Measurements from ENCODE around the gene FCN1.

FCN1 gene

DNA sequence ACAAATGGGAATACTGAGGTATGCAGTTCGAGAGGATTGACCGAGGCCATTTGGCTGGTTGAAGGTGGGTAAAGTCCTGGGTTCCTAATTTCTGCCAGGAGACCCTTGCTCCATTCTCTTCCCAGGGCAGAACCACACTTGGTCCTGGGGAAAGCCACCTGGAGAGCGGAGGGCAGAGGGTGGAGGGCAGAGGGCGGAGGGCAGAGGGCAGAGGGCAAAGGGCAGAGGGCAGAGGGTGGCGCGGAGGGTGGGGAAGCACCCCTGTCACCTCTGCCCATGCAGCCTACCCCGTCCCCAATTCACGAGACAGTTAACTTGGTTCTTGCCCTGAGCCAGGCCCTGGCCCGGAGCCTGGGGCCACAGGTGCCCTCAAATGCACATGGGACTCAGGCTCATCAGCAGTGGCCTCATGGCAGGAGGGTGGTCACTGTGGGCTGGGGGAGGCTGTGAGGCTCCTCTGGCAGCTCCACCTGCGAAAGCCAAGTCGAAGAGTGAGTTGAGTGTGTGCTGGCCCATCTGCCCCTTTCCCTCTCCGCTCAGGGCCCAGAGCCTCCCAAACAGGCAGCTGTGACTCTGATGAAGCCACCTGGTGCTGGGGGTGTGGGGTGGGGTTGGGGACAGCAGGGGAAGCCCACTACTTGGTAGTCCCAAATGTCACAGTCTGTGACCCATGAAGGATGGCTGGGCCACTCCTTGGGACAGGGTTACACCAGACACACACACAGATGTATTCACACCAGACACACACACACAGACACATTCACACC lies 28.0 kb upstream of the FCN1 start:
- POLR2A ChIA-PET: no interaction called here
- DNase-seq (ENCODE audit: extremely low spot score): no peak
- CTCF ChIA-PET: no interaction called here
- TF ChIP-seq, protein P1, sequence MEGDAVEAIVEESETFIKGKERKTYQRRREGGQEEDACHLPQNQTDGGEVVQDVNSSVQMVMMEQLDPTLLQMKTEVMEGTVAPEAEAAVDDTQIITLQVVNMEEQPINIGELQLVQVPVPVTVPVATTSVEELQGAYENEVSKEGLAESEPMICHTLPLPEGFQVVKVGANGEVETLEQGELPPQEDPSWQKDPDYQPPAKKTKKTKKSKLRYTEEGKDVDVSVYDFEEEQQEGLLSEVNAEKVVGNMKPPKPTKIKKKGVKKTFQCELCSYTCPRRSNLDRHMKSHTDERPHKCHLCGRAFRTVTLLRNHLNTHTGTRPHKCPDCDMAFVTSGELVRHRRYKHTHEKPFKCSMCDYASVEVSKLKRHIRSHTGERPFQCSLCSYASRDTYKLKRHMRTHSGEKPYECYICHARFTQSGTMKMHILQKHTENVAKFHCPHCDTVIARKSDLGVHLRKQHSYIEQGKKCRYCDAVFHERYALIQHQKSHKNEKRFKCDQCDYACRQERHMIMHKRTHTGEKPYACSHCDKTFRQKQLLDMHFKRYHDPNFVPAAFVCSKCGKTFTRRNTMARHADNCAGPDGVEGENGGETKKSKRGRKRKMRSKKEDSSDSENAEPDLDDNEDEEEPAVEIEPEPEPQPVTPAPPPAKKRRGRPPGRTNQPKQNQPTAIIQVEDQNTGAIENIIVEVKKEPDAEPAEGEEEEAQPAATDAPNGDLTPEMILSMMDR (IDR thresholded peaks at IDR 0.05; ENCODE audit: control extremely low read depth, extremely low read depth, low read depth, missing control alignments): no peak

DNA sequence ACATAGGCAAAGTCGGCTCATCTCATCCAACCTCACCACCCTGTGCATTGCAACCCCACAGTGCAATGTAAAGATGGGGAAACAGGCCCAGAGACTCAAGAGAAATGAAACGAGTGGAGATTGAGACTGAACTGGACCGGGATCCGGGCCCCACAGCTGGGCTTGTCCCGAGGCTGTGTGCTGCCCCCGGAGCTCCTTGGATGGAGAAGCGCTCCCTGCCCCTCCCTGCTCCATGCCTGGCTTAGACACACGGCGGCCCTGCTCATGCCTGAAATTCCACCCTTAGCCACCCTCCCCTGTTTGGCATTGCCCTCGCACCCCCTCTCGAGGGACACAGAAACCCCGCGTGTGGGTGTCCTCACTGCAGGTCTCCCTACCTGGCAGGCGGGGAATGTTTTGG lies 27.2 kb upstream of the FCN1 start:
- CTCF ChIA-PET: no interaction called here
- TF ChIP-seq, protein P1 (IDR thresholded peaks at IDR 0.05; ENCODE audit: control extremely low read depth, extremely low read depth, low read depth, missing control alignments): no peak
- POLR2A ChIA-PET: no interaction called here
- DNase-seq (ENCODE audit: extremely low spot score): no peak

DNA sequence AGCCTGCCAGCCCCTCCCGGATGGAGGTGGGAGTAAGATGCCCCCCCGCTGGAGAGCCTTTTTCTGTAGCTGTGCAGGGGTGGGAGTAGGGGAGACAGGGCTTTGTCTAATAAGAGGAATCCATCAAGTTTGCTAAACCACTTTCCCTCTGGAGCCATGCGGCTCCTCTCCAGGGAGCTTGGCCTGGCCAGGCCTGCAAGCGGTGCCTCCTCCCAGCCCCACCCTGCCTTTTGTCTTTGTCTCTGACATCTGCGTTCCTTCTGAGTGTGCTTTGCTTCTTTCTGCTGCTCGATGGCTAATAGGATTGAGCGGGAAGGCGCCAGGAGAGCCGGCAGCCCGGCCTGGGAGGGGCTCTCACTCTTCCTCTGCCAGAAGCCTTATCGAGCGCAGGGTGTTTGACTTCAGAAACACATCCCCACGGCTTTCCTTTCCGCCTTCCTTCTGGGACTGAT lies 26.7 kb upstream of the FCN1 start:
- ChIA-PET CTCF (no interaction called here), POLR2A (no interaction called here)
- no peak for DNase-seq (ENCODE audit: extremely low spot score)
- TF ChIP-seq, protein P1 (IDR thresholded peaks at IDR 0.05; ENCODE audit: control extremely low read depth, extremely low read depth, low read depth, missing control alignments): no peak

DNA sequence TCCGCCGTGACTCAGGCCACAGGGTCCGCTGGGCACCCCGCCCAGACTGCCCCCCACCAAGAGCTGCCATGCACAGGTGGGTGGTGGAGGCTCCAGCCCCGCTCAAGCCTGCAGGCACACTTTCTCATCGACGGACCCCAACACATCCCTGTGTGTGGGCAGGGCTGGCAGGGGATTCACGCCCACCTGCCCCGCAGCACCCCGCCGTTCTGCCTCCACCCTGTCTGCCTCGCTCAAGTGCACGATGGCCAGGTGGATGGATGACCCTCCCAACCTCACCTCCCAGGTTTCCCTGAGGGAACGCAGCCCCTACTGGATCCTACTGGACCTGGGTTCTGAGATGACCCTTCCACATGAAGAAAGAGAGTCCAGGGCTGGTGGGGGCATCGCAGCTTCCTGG lies 26.1 kb upstream of the FCN1 start:
- ChIA-PET CTCF (no interaction called here), POLR2A (no interaction called here)
- DNase-seq (ENCODE audit: extremely low spot score): no peak
- TF ChIP-seq, protein P1 (IDR thresholded peaks at IDR 0.05; ENCODE audit: control extremely low read depth, extremely low read depth, low read depth, missing control alignments): no peak

DNA sequence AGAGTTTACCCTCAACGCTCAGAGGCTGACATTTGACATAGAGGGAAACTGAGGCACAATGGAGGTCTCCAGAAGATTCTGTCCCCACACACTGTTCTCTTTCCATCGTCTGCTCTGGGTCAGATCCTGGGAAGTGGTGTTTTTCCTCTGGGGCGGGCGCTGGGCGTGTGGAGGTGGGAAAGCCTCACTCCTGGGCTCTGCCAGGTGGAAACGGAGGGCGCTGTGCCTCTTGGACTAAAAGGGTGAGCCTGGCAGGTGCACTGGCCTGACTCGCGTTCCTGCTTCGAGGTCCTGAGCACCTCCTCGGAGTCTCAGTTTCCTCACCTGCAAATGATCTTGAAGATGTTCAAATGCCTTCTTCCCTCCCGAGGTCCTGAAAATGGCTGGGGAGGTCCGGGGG lies 25.7 kb upstream of the FCN1 start:
- TF ChIP-seq, protein P1 (IDR thresholded peaks at IDR 0.05; ENCODE audit: control extremely low read depth, extremely low read depth, low read depth, missing control alignments): no peak
- POLR2A ChIA-PET: no interaction called here
- no peak for DNase-seq (ENCODE audit: extremely low spot score)
- CTCF ChIA-PET: no interaction called here

DNA sequence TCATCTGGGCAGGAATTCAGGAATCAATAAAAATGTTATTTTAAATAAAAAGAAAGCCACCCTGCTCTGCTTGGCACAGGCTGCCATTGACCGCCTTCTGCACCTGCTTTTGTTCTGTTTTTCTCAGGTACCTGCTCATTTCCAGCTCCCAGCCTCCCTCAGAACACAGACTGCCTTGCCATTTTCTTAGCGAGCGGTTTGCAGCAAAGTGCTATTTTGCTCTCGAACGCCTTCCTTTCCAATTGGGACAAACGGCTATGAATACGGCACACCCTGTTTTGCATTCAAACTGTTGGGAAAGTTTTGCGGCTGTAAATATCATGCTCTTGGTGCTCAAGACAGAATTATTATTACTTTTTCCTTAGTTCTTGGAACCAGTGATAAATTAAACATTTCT lies 25.1 kb upstream of the FCN1 start:
- POLR2A ChIA-PET: no interaction called here
- CTCF ChIA-PET: no interaction called here
- no peak for DNase-seq (ENCODE audit: extremely low spot score)
- TF ChIP-seq, protein P1 (IDR thresholded peaks at IDR 0.05; ENCODE audit: control extremely low read depth, extremely low read depth, low read depth, missing control alignments): no peak
